OCI-LY7 (cell line): ENCODE data around the gene DDR1. TPM values are rescaled to one million over a fixed set of nuclear protein-coding genes. Genes with fewer than 3 reads are reported as not detected.

ENCODE experiments used
- BruUV-seq: library from RNA; stranded (reverse); fragments of 400-500 nt; replicated peaks from 2 replicates; lab custom pipeline; 2021; lab: Mats Ljungman, UMichigan
- CTCF ChIA-PET: fragments of 300-600 bp; sonication (Branson Sonifier 250); formaldehyde crosslinking; loops from one replicate; lab custom pipeline; 2022; ENCODE audit warnings: antibody characterized with exemption; ENCODE audit not compliant: unreplicated experiment; lab: Charles Lee
- POLR2A ChIA-PET: fragments of 300-600 bp; sonication (Branson Sonifier 250); formaldehyde crosslinking; loops from one replicate; lab custom pipeline; 2022; ENCODE audit warnings: antibody characterized with exemption; lab: Charles Lee
- DNase-seq: peaks from one replicate; pipeline ENCODE4 v3.0.0-alpha.2; 2015; ENCODE audit warnings: low spot score
- H2AFZ ChIP-seq: fragments of 200-600 bp; sonication (generic), shearing (Covaris generic); 2 replicates; pipeline ENCODE4 v1.6.1; 2014; ENCODE audit warnings: mild to moderate bottlenecking, antibody characterized with exemption, low read length, moderate library complexity
- H3K27ac ChIP-seq: fragments of 200-600 bp; sonication (generic); 2 replicates; pipeline ENCODE4 v1.5.1; 2014; ENCODE audit warnings: mixed run types, low read depth, mild to moderate bottlenecking, moderate library complexity, low read length, inconsistent platforms; ENCODE audit not compliant: poor library complexity, severe bottlenecking
- H3K36me3 ChIP-seq: fragments of 200-600 bp; sonication (generic); 2 replicates; pipeline ENCODE4 v1.6.1; 2014; ENCODE audit warnings: mild to moderate bottlenecking, antibody characterized with exemption, low read length, moderate library complexity, mixed read lengths; ENCODE audit not compliant: insufficient read depth
- H3K4me1 ChIP-seq: fragments of 200-600 bp; sonication (generic); 2 replicates; pipeline ENCODE4 v1.5.1; 2014; ENCODE audit warnings: mild to moderate bottlenecking, low read length; ENCODE audit not compliant: insufficient read depth, poor library complexity, severe bottlenecking
- H3K4me2 ChIP-seq: fragments of 200-600 bp; sonication (generic); 2 replicates; pipeline ENCODE4 v1.6.1; 2014; ENCODE audit warnings: mild to moderate bottlenecking, low read length
- H3K4me3 ChIP-seq: fragments of 200-600 bp; sonication (generic); 2 replicates; pipeline ENCODE4 v1.5.1; 2014; ENCODE audit warnings: mild to moderate bottlenecking, low read depth, low read length; ENCODE audit not compliant: poor library complexity, severe bottlenecking
- H3K79me2 ChIP-seq: fragments of 200-600 bp; sonication (generic); 2 replicates; pipeline ENCODE4 v1.6.1; 2016; ENCODE audit warnings: low read depth, mild to moderate bottlenecking, low read length, moderate library complexity, mixed read lengths; ENCODE audit not compliant: insufficient read depth
- H3K9me2 ChIP-seq: fragments of 200-600 bp; sonication (generic); 2 replicates; pipeline ENCODE4 v1.6.1; 2016; ENCODE audit warnings: mild to moderate bottlenecking, low read length, mixed read lengths; ENCODE audit not compliant: insufficient read depth
- H3K9me3 ChIP-seq: fragments of 200-600 bp; sonication (generic); 2 replicates; pipeline ENCODE4 v1.6.1; 2014; ENCODE audit warnings: mild to moderate bottlenecking, mixed run types, low read length, mixed read lengths
- H4K20me1 ChIP-seq: fragments of 200-600 bp; sonication (generic); 2 replicates; pipeline ENCODE4 v1.6.1; 2014; ENCODE audit warnings: mild to moderate bottlenecking, antibody characterized with exemption, low read length, moderate library complexity, mixed read lengths; ENCODE audit not compliant: insufficient read depth
- CTCF ChIP-seq: fragments of 200-600 bp; sonication (generic); conservative IDR thresholded peaks from 2 replicates; pipeline ENCODE4 v1.5.1; 2014; ENCODE audit warnings: mild to moderate bottlenecking, antibody characterized with exemption, low read length, moderate library complexity, mixed read lengths
- EZH2phosphoT487 ChIP-seq: fragments of 200-600 bp; sonication (generic); IDR thresholded peaks from 2 replicates; pipeline ENCODE4 v1.6.1; 2018; ENCODE audit warnings: low read depth, borderline replicate concordance, mild to moderate bottlenecking, mixed run types, antibody characterized with exemption, low read length, moderate library complexity, mixed read lengths
- intact Hi-C: fragments of 100-400 bp; cut with micrococcal nuclease; formaldehyde crosslinking; loops from one replicate; pipeline ENCODE4 v1.10.0; 2022; ENCODE audit not compliant: unreplicated experiment
- total RNA-seq, 2 experiments: library from RNA; depleted of rRNA in 1 of 2; stranded (reverse); fragments of >200 nt in 1 of 2; shearing (Covaris generic) in 1 of 2; gene quantifications; 2 replicates each; pipeline ENCODE4 v1.2.3, GENCODE V29; 2014 to 2022

DDR1 gene
- total RNA-seq, 2 experiments from 2014 or later = 14.0 to 30.3 TPM

GRCh38 chr6:30855429-30856075 is 28.8 kb upstream of the DDR1 start:
- H3K4me3 ChIP-seq = no peak overlapping the region
- no peak overlapping the region for H2AFZ ChIP-seq
- intact Hi-C loops = no loop called here
- TF ChIP-seq CTCF (no peak), EZH2phosphoT487 (no peak)
- no TSS peak for BruUV-seq
- ChIA-PET POLR2A (no interaction called here), CTCF (no interaction called here)
- no peaks in the 10 kb centered on the region for H3K9me2 ChIP-seq
- no peak overlapping the region for H3K4me2 ChIP-seq
- no peak overlapping the region for H3K27ac ChIP-seq
- no peaks in the 10 kb centered on the region for H4K20me1 ChIP-seq
- DNase-seq = no peak
- no peaks in the 10 kb centered on the region for H3K79me2 ChIP-seq
- no peaks in the 10 kb centered on the region for H3K36me3 ChIP-seq
- H3K4me1 ChIP-seq = no peaks in the 10 kb centered on the region
- H3K9me3 ChIP-seq = 0 out of 2 replicates have a peak, but pooled peaks cover 4% of the 10 kb centered on the region

- Histone ChIP-seq H3K79me2 (no peaks in the 10 kb centered on the region), H3K4me2 (no peak overlapping the region)
Observed at GRCh38 chr6:30857112-30857511, 27.2 kb upstream of the DDR1 start.

More at GRCh38 chr6:30857112-30857511, 27.2 kb upstream of the DDR1 start:
- Histone ChIP-seq H3K4me3 (no peak overlapping the region), H4K20me1 (no peaks in the 10 kb centered on the region), H3K9me2 (no peaks in the 10 kb centered on the region), H3K4me1 (no peaks in the 10 kb centered on the region), H3K9me3 (0 out of 2 replicates have a peak, but pooled peaks cover 3% of the 10 kb centered on the region), H3K36me3 (no peaks in the 10 kb centered on the region), H3K27ac (no peak overlapping the region), H2AFZ (no peak overlapping the region)
- intact Hi-C loops = no loop called here
- no TSS peak for BruUV-seq
- POLR2A ChIA-PET = interaction anchor here (0.6 kb wide), 1 partner anchor 45 kb away, joined by 3 read pairs; no protein-coding TSS in a partner anchor
- CTCF ChIA-PET = no interaction called here
- TF ChIP-seq EZH2phosphoT487 (no peak), CTCF (no peak)
- DNase-seq = no peak
